Naive B cell (primary cell): Measurements from ENCODE around the gene ACSF3. TPM values are rescaled to one million over a fixed set of nuclear protein-coding genes. Genes with fewer than 3 reads are reported as not detected.

Experiments used
- ATAC-seq, 2 donors: fragments of 150-1000 bp; cut with Tn5 transposase; 2 replicates each; pipeline ENCODE4 v1.10.0; 2021; ENCODE audit warnings: low read depth in 2 of 2, mild to moderate bottlenecking in 2 of 2, moderate library complexity in 2 of 2
- DNase-seq: peaks from one replicate; pipeline ENCODE4 v3.0.0; 2022
- H3K27ac Mint-ChIP-seq, 6 donors: one replicate each; pipeline ENCODE4 v1.8.0; 2020 to 2022; ENCODE audit warnings: mild to moderate bottlenecking in 6 of 6, mixed read lengths in 6 of 6, moderate library complexity in 5 of 6, inconsistent platforms in 2 of 6
- H3K27me3 Mint-ChIP-seq, 3 donors: one replicate each; pipeline ENCODE4 v1.8.0; 2021 to 2022; ENCODE audit warnings: mixed read lengths in 3 of 3, mild to moderate bottlenecking in 1 of 3
- H3K36me3 Mint-ChIP-seq, 2 donors: one replicate each; pipeline ENCODE4 v1.8.0; 2020 to 2022; ENCODE audit warnings: mixed read lengths in 2 of 2, inconsistent platforms in 1 of 2, mild to moderate bottlenecking in 1 of 2
- H3K4me1 Mint-ChIP-seq, 3 donors: one replicate each; pipeline ENCODE4 v1.8.0; 2020 to 2022; ENCODE audit warnings: mixed read lengths in 3 of 3, inconsistent platforms in 1 of 3, mild to moderate bottlenecking in 1 of 3, moderate library complexity in 1 of 3
- H3K4me3 Mint-ChIP-seq, 8 donors: one replicate each; pipeline ENCODE4 v1.8.0; 2020 to 2022; ENCODE audit warnings: mild to moderate bottlenecking in 8 of 8, mixed read lengths in 8 of 8, moderate library complexity in 8 of 8, inconsistent platforms in 2 of 8
- H3K9me3 Mint-ChIP-seq, 7 donors: one replicate each; pipeline ENCODE4 v1.8.0; 2020 to 2022; ENCODE audit warnings: mixed read lengths in 7 of 7, mild to moderate bottlenecking in 5 of 7, inconsistent platforms in 2 of 7, moderate library complexity in 1 of 7
- polyA plus RNA-seq, 6 donors: library from polyadenylated mRNA; unstranded; fragments of 300-500 nt; fragmentation: Illumina TruSeq; gene quantifications; one replicate each; pipeline ENCODE4 v1.2.3, GENCODE V29; 2021; ENCODE audit warnings: low read depth in 6 of 6

Gene ACSF3
- polyA plus RNA-seq = 10 to 100 TPM; 30.0 to 43.6 (median 33.9) TPM

DNA sequence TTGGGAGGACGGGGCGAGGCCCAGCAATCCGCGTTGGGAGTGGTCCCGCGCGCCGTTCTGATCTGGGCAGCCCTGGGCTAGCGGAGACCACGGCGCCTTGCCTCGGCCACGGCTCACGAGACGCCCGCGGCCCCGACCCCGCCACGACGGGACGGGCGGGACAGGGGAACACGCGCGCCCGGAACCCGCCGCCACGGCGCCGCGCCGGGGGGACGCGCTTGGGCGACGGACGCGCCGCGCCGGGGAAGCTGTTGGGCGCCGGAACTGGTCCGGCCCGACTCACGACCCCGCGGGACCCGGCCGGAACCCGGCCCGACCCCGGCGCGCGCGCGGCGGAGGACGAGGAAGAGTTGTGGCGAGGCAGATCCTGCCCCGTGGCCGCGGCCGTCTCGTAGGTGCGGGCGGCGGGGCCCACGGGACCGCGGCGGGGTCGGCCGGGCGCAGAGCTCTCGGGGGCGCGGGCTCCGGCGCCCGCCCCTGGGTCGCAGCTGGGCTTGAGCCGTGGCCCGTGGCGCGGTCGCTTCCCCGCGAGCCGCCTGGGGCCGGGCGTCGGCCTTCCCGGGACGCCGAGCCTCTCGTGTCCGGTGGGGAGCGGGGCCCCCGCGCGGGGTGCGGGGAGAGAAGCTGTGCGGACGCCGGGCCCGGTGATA is at the start of gene ACSF3:
Gene ACSF3, plus strand, starts transcription at position 251 of the 650 bp plus-strand sequence. CDS start 6,830 bp downstream, outside the sequence.
- peak; percentile 71 for DNase-seq
- Mint-ChIP-seq H3K27me3 (peaks cover 15 to 27% (median 21%) of the 10 kb centered on the region in 3 donors), H3K9me3 (no peaks in the 10 kb centered on the region), H3K36me3 (no peaks in the 10 kb centered on the region), H3K4me1 (peaks cover 37 to 54% (median 44%) of the 10 kb centered on the region in 3 donors), H3K4me3 (peak within 1 kb of the TSS; percentile 90 to 97 (median 94)), H3K27ac (peak within 1 kb of the TSS; percentile 38 to 97 (median 86))
- peak; percentile 59 to 79 for ATAC-seq

DNA sequence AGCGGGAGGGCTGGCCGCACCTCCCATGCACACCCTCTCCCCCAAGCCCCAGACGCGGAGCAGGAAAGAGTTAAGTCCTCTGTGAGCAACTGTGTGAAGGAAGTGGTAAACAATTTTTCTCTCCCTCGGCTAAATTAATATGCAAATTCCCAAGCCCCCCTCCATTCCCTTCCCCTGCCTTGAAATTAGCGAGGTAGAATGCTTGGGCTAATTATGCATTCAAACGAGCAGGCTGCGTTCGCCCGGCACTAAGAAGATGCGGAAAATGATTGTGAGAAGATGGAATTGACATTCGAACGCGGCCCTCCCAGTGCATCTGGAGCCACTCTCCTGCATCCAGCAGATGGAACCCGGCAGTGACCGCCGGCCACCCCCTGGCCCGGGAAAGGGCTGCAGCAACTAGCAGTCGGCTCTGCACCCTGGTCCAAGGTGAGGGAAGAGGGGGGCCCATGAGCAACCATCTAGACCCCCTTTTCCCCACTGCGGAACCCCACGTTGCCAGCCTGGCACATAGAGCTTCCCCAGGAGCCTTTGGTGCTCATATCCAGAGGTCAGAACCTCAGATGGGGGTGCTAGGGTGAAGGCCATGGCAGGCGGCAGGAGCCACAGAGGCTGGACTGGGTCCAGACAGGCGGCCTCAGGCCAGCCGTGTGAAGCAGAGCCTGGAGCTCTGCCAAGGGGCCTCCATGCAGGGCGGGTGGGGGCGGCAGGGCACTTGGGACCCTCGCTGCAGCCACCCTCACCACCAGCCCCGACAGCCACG is 49.1 kb upstream of the ACSF3 start:
- Mint-ChIP-seq H3K27me3 (peaks cover 5 to 23% (median 19%) of the 10 kb centered on the region in 3 donors), H3K27ac (peak overlapping the region in 1 of 6 donors; percentile 43), H3K4me3 (no peak overlapping the region), H3K9me3 (peaks cover 0 to 5% (median 2%) of the 10 kb centered on the region in 7 donors), H3K36me3 (peaks cover 0 to 8% of the 10 kb centered on the region in 2 donors), H3K4me1 (peaks cover 0 to 16% (median 8%) of the 10 kb centered on the region in 3 donors)
- DNase-seq (no peak), ATAC-seq (no peak)

DNA sequence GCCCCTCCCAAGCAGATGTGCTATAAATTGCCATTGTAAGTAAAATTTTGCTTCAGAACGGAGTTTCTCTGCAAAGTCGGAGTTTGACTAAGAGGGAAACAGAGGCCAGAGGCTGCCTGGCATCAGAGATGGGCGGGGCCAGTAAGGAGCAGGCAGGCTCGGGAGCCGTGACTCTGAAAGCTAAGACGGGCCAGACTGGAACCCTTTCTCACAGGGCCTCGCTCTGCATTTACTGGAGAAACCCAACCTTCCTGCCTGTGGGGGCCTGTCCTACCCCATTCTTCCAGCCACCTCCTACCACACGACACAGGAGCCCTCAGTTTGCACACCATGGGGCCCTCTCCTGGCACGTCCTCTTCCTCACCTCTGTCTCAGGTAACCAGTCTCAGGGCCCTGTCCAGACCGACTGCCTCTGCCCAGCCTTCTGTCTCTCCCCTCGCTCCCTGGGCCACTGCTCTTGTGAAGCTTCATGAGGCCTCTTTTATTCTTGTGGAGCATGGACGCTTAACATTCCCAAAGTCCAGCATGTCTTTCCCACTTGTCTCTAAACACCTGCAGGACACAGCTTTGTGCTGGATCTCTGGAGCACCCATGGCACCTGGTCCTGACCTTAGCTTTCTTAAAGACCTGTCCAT is 48.4 kb upstream of the ACSF3 start:
- Mint-ChIP-seq H3K27ac (no peak overlapping the region), H3K4me3 (no peak overlapping the region), H3K27me3 (peaks cover 5 to 28% (median 24%) of the 10 kb centered on the region in 3 donors), H3K4me1 (peaks cover 0 to 19% (median 8%) of the 10 kb centered on the region in 3 donors), H3K36me3 (peaks cover 0 to 8% of the 10 kb centered on the region in 2 donors), H3K9me3 (peaks cover 0 to 5% (median 2%) of the 10 kb centered on the region in 7 donors)
- DNase-seq = no peak
- no peak for ATAC-seq

DNA sequence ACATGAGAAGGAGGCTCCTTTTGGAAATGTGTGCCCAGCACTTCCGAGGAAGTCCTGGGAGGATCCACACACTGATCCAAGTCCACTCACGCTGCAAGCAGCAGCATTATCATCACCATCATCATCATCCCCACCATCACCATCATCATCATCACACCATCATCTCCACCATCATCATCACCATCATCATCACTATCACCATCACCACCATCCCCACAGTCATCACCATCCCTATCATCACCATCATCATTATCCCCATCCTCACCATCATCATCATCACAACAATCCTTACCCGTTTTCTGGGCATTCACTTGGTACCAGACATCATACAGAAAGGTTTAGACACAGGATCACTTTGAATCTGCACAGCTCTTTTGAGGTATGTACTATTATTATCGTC is 47.8 kb upstream of the ACSF3 start:
- Mint-ChIP-seq H3K4me3 (no peak overlapping the region), H3K9me3 (peaks cover 0 to 5% (median 2%) of the 10 kb centered on the region in 7 donors), H3K27ac (peak overlapping the region in 1 of 6 donors; percentile 62), H3K27me3 (peaks cover 5 to 28% (median 24%) of the 10 kb centered on the region in 3 donors), H3K4me1 (peaks cover 0 to 19% (median 8%) of the 10 kb centered on the region in 3 donors), H3K36me3 (peaks cover 0 to 8% of the 10 kb centered on the region in 2 donors)
- ATAC-seq (no peak), DNase-seq (no peak)

DNA sequence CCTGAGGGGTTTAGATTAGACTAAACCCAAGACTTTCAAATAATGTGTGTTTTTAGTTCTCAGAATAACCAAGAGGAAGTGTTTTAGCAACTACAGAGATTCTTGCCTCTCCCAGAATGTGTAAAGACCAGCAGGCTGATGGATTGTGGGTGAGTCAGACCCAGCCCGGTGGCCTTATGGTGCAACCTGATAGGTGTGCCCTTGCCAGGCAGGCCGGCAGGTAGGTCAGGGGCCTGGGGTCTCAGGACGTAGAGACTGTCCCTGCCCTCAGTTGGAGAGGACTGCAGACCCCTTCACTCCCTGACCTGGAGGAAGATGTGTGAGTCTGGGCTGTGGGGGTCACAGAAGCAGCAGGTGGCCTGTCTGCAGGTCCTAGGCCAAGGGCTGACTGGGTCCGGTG is 47.2 kb upstream of the ACSF3 start:
- H3K27ac Mint-ChIP-seq = peak overlapping the region in 1 of 6 donors; percentile 21
- H3K4me3 Mint-ChIP-seq = no peak overlapping the region
- peaks cover 5 to 28% (median 24%) of the 10 kb centered on the region in 3 donors for H3K27me3 Mint-ChIP-seq
- DNase-seq (no peak), ATAC-seq (no peak)
- peaks cover 0 to 19% (median 8%) of the 10 kb centered on the region in 3 donors for H3K4me1 Mint-ChIP-seq
- peaks cover 0 to 8% of the 10 kb centered on the region in 2 donors for H3K36me3 Mint-ChIP-seq
- peaks cover 0 to 5% (median 2%) of the 10 kb centered on the region in 7 donors for H3K9me3 Mint-ChIP-seq

DNA sequence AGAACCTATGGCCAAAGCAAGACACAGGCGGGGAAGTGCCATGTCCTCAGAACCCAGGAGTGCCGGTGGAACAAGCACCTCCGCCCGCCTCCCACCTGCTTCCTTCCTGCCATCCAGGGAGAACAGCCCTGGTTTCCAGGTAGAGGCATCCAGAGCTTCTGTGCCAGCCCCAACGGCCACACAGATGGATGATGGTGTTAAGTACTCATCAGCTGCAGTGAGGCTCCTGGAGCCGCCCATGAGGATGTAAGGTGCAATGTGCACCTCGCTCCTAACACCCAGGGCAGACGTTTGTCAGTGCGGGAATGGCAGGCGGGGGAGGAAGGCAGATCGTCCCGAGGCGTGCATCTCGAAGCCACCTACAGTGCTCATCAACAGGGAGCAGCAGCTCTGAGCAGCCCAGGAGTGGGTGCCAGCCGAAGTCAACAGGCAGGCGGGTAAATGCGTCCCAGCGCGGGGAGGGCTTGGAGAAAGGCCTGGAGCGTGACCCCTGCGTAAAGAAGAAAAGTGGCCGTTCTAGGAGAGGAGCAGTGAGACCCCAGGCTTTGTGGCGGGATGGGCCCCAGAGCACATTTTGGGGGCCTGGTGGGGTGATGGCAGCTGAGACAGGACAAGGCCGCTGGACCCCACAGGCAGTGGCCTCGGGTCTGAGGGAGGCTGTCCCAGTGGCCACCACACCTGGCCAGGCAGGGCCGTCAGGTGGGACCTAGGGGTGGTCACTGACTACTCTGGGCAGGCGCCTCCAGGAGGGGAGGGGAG is 46.1 kb upstream of the ACSF3 start:
- Mint-ChIP-seq H3K36me3 (peaks cover 0 to 8% of the 10 kb centered on the region in 2 donors), H3K9me3 (peaks cover 0 to 5% (median 2%) of the 10 kb centered on the region in 7 donors), H3K27me3 (peaks cover 5 to 29% (median 26%) of the 10 kb centered on the region in 3 donors), H3K4me3 (no peak overlapping the region), H3K4me1 (peaks cover 1 to 19% (median 8%) of the 10 kb centered on the region in 3 donors), H3K27ac (peak overlapping the region in 2 of 6 donors; percentile 1 to 47)
- ATAC-seq = no peak
- no peak for DNase-seq

DNA sequence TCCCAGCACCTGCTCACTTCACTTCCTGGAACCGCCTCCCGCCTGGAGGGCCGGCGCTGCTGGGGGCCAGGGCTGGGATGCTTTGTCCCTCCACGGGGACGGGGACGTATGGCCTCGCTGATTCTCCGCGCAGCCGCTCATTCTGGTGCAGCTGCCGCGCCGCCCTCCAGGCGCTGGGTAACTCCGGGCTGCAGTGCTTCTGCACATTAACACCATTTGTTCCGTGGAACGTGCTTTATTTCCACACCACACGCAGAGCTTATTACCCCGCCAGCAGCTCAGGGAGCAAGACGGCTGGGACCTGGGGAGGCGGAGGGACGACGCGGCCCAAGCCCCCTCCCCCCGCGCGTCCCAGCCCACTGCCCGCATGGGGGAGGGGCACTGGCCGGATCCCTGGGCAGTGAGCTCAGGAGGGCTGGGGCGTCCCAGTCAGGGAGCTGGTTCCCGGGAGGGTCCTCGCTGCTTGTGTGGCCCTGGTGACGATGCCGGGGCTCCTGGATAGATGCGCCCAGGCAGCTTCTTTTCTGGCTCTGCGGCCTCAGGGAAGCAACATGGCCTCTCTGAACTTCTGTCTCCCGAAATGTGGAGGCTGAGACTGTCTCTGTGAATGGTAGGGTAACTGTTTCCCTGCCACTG is 45.4 kb upstream of the ACSF3 start:
- Mint-ChIP-seq H3K9me3 (peaks cover 0 to 5% (median 2%) of the 10 kb centered on the region in 7 donors), H3K4me1 (peaks cover 8 to 22% (median 10%) of the 10 kb centered on the region in 3 donors), H3K4me3 (no peak overlapping the region), H3K27me3 (peaks cover 5 to 34% (median 31%) of the 10 kb centered on the region in 3 donors), H3K36me3 (peaks cover 0 to 8% of the 10 kb centered on the region in 2 donors), H3K27ac (peak overlapping the region in 1 of 6 donors; percentile 38)
- DNase-seq = no peak
- no peak for ATAC-seq

DNA sequence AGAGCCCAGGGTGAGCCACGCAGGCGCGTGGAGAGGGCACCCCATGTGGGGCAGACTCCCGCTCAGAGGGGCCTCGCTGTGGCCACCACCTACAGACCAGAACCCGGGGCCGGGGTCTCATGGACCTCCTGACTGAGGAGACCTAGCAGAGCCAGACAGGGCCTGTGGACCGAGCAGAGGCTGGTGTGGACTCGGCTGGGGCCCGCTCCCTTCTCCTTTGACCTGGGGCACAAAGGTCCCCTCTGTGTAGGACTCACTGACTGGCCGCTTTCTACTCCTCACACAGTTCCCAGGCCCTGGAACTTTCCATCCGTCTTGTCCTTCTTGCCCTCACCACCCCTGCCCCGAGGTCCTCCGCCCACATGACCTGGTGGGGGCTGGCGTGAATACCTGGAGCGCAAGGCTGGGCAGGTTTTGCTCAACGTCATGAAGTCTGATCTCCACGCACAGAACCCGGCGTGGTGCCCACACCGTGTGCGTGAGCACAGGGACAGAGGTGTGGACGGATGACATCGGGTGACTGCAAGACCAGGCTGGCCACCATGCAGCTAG is 44.7 kb upstream of the ACSF3 start:
- no peak overlapping the region for H3K27ac Mint-ChIP-seq

DNA sequence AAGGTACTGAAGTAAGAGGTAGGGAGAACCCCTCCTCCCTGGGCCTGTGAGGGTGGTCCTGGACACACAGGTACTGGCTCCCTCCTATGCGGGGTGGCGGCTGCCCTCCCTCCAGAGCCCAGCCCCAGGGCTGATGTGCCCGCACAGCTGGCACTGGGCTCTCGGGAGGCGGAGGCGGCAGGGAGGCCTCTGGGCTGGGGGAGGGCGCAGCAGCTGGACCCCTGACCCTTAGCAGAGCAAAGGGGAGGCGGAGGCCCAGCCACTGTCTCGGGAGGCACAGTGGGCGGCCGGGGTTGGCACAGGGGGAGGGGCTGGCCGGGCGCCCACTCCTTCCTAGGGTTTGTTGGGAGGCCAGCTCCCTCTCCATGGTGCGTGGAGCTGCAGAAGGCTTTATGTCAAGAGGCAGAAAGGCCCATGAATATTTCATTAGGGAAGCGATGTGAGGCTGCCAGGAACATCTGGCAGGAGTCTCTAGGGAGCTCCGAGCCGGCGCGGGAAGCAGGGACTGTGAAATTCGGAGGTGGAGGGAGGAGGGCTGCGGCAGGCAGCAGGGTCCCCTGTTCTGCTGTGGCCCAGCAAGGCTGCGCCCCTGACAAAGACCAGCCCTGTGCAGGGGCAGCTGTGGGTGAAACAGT is 44.1 kb upstream of the ACSF3 start:
- ATAC-seq (no peak), DNase-seq (no peak)
- Mint-ChIP-seq H3K4me3 (no peak overlapping the region), H3K36me3 (peaks cover 0 to 8% of the 10 kb centered on the region in 2 donors), H3K4me1 (peaks cover 11 to 23% (median 12%) of the 10 kb centered on the region in 3 donors), H3K27ac (peak overlapping the region in 1 of 6 donors; percentile 56), H3K27me3 (peaks cover 5 to 36% (median 31%) of the 10 kb centered on the region in 3 donors), H3K9me3 (peaks cover 0 to 5% (median 2%) of the 10 kb centered on the region in 7 donors)

More for the DNA sequence above, 44.7 kb upstream of the ACSF3 start:
- no peak overlapping the region for H3K4me3 Mint-ChIP-seq
- H3K27me3 Mint-ChIP-seq = peaks cover 5 to 41% (median 31%) of the 10 kb centered on the region in 3 donors
- H3K36me3 Mint-ChIP-seq = peaks cover 0 to 8% of the 10 kb centered on the region in 2 donors
- H3K9me3 Mint-ChIP-seq = peaks cover 0 to 5% (median 2%) of the 10 kb centered on the region in 7 donors
- H3K4me1 Mint-ChIP-seq = peaks cover 12 to 26% (median 14%) of the 10 kb centered on the region in 3 donors
- no peak for ATAC-seq
- no peak for DNase-seq

DNA sequence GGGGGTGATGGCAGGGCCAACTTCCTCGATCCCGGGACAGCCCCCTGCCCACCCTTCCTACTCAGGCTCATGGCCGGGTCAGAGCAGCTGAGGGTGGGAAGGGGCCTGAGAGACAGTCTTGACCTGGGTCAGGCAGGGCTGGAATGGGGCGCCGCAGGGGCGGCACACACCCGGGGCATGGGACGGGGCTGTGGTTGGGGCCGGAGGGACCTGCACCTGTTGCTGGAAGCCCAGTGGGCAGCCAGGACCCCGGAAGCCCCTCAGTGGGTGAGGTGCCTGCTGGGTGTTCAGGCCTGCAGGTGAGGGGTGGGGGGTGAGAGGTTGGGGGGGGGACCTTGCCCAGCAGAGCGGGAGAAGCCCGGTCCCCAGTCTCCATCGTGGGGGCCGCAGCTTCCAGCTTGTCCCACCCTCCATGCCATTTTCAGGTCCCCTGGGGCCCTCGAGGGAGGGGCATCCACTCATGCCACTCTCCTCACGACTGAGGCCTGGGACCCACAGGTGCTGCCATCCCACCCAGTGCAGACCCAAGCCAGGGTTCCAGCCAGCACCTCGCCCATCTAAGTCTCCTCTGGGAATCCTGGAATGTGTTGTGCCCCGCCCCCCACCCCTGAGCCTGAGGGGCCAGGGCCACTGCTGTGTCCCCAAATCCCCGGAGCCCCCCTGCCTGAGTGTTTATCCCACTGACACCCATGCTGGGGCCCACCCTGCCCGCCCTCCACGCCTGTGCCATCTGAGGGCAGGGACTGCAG is 43.4 kb upstream of the ACSF3 start:
- no peak overlapping the region for H3K4me3 Mint-ChIP-seq
- H3K36me3 Mint-ChIP-seq = peaks cover 0 to 8% of the 10 kb centered on the region in 2 donors
- H3K27ac Mint-ChIP-seq = peak overlapping the region in 1 of 6 donors; percentile 56
- peaks cover 11 to 22% (median 12%) of the 10 kb centered on the region in 3 donors for H3K4me1 Mint-ChIP-seq
- DNase-seq (no peak), ATAC-seq (no peak)
- peaks cover 0 to 5% (median 2%) of the 10 kb centered on the region in 7 donors for H3K9me3 Mint-ChIP-seq
- peaks cover 5 to 35% (median 28%) of the 10 kb centered on the region in 3 donors for H3K27me3 Mint-ChIP-seq

DNA sequence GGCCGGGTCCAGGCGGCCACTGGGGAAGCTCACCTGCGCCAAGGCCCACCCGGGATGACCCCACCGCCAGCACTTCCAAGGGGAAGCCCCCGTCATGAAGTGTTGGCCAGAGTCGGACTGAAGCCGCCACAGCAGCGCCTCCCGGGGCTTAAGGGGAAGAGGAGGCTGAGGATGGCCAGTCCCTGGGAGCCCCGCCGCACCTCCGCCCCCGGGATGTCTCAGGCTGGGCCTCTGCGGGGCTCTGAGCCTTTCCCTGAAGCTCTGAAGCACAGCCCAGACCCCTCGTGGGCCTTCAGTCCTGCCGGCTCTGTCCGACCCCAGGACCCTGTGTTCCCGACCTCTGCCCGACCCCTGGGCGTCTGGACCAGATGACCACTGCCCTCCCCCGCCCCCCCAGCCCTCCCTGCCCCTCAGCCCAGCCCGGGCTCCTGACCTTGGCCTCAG is 42.8 kb upstream of the ACSF3 start:
- Mint-ChIP-seq H3K36me3 (peaks cover 0 to 4% of the 10 kb centered on the region in 2 donors), H3K4me3 (no peak overlapping the region), H3K9me3 (peaks cover 0 to 2% (median 2%) of the 10 kb centered on the region in 7 donors), H3K27ac (no peak overlapping the region), H3K27me3 (peaks cover 4 to 35% (median 22%) of the 10 kb centered on the region in 3 donors), H3K4me1 (peaks cover 10 to 18% (median 12%) of the 10 kb centered on the region in 3 donors)
- no peak for DNase-seq
- ATAC-seq = no peak
